A204.1 (cell line): Measurements from ENCODE around the gene VAMP3.
"Not testable (repeated sequence)": the region's sequence is repeated elsewhere in the genome, so short reads cannot be mapped to it uniquely, and the experiment has no call there.

Source experiments
- FAIRE-seq: peaks from 2 replicates; lab custom pipeline; 2012; peaks lifted over from hg19 to GRCh38; lab: Jason Lieb, UNC

VAMP3 gene

GRCh38 chr1:7768583-7768982 is 2.5 kb upstream of the VAMP3 start:
- FAIRE-seq: no peak

- no peak for FAIRE-seq
These were observed 1.3 kb upstream of the VAMP3 start for GRCh38 chr1:7769673-7770412.

GRCh38 chr1:7770669-7770996 is 463 bp upstream of the VAMP3 start:
- no peak for FAIRE-seq

- no peak for FAIRE-seq
These were observed 765 bp downstream of the VAMP3 start for GRCh38 chr1:7771823-7772299.

GRCh38 chr1:7777591-7777990 is 6.5 kb downstream of the VAMP3 start:
- no peak for FAIRE-seq

- no peak for FAIRE-seq
These were observed 7.1 kb downstream of the VAMP3 start for GRCh38 chr1:7778133-7778628.

- FAIRE-seq: no peak
These were observed 9.9 kb downstream of the VAMP3 start for GRCh38 chr1:7780976-7781375.

- no peak for FAIRE-seq
These were observed 10.4 kb downstream of the VAMP3 start for GRCh38 chr1:7781501-7781900.

- FAIRE-seq: no peak
These were observed 10.9 kb downstream of the VAMP3 start for GRCh38 chr1:7781923-7782495.

- FAIRE-seq: no peak
These were observed 12.1 kb downstream of the VAMP3 start for GRCh38 chr1:7783178-7783711.

- no peak for FAIRE-seq
These were observed 12.9 kb downstream of the VAMP3 start, which contains the start of gene PER3 for GRCh38 chr1:7783826-7784491. Gene PER3 (plus strand): TSS chr1:7784291. CDS start chr1:7784878, 587 bp downstream.

GRCh38 chr1:7784492-7785071 is 13.5 kb downstream of the VAMP3 start:
- FAIRE-seq: no peak

GRCh38 chr1:7785108-7785507 is 14.0 kb downstream of the VAMP3 start:
- FAIRE-seq: no peak

- no peak for FAIRE-seq
These were observed 15.7 kb downstream of the VAMP3 start for GRCh38 chr1:7786795-7787194.

GRCh38 chr1:7789828-7790227 is 18.7 kb downstream of the VAMP3 start:
- FAIRE-seq: no peak

GRCh38 chr1:7791027-7791426 is 19.9 kb downstream of the VAMP3 start:
- FAIRE-seq: not testable (repeated sequence)

GRCh38 chr1:7795406-7795805 is 24.3 kb downstream of the VAMP3 start:
- FAIRE-seq: no peak

- FAIRE-seq: no peak
These were observed 34.4 kb downstream of the VAMP3 start for GRCh38 chr1:7805460-7805859.

GRCh38 chr1:7808253-7808844 is 37.3 kb downstream of the VAMP3 start:
- FAIRE-seq: peak; percentile 89

- no peak for FAIRE-seq
These were observed 38.6 kb downstream of the VAMP3 start for GRCh38 chr1:7809742-7810141.

GRCh38 chr1:7810395-7810794 is 39.3 kb downstream of the VAMP3 start:
- FAIRE-seq: no peak

GRCh38 chr1:7811476-7811875 is 40.4 kb downstream of the VAMP3 start:
- no peak for FAIRE-seq
